Uterus (tissue), 2 donors: ENCODE results near the gene GLDC.

Source experiments
- CTCF ChIP-seq, 4 experiments: fragments of 200-600 bp in 2 of 4; fragments of 450-650 bp in 2 of 4; sonication (generic) in 2 of 4; IDR thresholded peaks; one replicate each; pipeline ENCODE4 v1.5.1; 2016 to 2019; ENCODE audit warnings: antibody characterized with exemption in 4 of 4, mild to moderate bottlenecking in 2 of 4, moderate library complexity in 1 of 4
- POLR2A ChIP-seq, 2 donors: fragments of 450-650 bp; IDR thresholded peaks; one replicate each; pipeline ENCODE4 v1.6.1; 2016; ENCODE audit warnings: antibody characterized with exemption in 2 of 2, mild to moderate bottlenecking in 1 of 2, moderate library complexity in 1 of 2

- TF ChIP-seq POLR2A (IDR thresholded peaks at IDR 0.05) (no peak), CTCF (IDR thresholded peaks at IDR 0.05) (no peak)
These were observed 82.6 kb downstream of the GLDC start for GRCh38 chr9:6562871-6563430.
